Measurements from ENCODE around the gene TENM4.
"Not testable (repeated sequence)": the region's sequence is repeated elsewhere in the genome, so short reads cannot be mapped to it uniquely, and the experiment has no call there.

Gene TENM4

DNA sequence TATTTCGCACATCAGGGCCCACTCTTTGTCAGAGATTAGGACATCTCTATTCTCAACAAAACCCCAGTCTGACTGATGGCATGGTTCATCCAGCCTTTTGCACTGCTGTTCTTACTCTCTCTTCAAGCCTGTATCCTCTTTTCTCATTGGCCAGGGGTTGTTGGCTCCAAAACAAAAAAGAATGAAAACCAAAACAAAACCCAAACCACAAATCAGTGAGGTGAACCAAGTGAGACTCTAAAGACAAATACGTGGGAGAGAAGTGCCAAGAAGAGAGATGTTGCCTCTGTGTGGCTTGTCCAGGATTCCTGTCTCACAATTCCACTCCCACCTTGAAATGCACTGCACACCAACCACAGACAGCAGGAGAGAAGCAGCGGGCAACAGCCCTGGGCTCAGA lies 587.3 kb downstream of the TENM4 start:
- no peak for DNase-seq (ENCODE audit: low read depth, low spot score)

DNA sequence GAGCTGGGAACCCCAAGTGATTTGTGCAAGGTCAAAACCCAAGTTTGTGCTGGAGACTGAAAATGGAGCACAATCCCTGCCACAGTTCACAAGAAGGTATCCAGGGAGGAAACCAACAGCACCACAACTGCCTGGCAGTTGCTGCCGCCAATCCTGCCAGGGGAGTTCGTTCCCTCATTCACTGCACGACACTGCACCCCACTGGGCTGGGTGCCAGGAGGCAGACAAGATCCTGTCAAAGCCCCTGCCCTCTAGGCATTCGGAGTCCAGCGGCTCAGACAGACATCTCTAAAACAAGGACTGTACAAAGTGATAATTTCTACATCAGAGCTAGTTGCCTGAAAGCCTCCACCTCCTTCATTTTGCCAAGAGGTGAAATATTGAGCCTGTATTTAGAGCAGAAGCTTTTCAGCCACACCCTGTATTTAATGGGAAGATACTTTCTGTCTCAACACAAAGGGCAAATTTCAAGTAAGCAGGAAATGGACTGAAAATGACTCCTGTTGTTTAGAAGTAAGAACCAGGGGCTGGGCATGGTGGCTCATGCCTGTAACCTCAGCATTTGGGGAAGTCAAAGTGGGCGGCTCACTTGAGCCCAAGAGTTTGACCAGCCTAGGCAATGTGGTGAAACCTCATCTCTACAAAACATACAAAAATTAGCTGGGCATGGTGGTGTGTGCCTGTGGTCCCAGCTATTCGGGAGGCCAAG lies 588.8 kb downstream of the TENM4 start:
- DNase-seq (ENCODE audit: low read depth, low spot score) = no peak

DNA sequence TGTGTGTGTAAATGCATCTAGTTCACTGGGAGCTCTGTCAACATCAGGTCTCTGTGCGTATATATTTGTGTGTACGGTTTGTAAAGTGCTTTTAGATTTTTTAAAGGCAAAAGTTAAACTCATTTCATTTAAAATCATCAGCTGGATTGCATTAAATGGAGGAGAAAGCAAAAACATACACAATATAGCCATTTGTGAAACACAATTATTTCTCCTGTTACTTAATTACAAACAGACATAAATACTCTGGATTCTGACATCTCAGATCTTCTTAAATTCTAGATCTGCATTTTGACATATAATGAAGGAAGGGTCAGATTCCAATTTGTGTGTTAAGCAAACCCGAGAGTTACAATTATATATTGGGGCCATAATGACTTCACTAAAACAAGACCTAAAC lies 590.8 kb downstream of the TENM4 start:
- no peak for DNase-seq (ENCODE audit: low read depth, low spot score)

DNA sequence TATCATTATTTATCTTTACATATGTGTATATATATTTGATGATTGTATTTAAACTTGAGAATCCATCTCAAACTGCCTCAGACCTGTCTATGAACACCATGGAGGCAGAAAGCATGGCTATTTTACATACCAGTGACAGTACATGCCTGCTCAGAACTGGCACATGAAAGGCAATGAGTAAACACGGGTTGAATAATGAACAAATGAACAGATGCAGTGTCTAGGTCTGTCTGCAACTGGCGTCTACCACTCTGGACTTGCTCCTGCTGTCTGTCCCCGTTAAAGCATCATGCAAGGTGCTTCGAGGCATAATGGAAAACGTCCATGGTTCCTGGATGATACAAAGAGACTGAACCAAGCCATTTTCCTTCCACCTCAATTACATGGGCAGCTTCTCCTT lies 594.6 kb downstream of the TENM4 start:
- DNase-seq (ENCODE audit: low read depth, low spot score) = no peak

DNA sequence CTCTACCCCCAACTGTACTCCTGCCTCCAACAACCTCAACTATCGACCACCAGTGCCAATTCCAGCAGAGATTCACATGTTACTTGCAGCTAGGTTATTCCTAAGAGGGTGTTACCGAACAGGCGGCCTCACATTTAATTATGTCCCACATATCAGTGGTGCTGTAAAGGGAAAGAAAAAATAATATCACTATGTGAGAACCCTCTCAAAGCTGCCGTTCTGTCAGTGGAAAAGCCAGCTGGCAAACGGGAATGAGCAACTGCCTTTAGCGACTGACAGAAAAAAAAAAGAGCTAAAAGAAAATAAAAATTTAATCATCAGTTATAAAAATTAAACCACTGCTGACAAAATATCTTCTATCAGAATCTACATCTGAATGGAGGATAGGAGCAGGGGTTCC lies 595.3 kb downstream of the TENM4 start:
- no peak for DNase-seq (ENCODE audit: low read depth, low spot score)

DNA sequence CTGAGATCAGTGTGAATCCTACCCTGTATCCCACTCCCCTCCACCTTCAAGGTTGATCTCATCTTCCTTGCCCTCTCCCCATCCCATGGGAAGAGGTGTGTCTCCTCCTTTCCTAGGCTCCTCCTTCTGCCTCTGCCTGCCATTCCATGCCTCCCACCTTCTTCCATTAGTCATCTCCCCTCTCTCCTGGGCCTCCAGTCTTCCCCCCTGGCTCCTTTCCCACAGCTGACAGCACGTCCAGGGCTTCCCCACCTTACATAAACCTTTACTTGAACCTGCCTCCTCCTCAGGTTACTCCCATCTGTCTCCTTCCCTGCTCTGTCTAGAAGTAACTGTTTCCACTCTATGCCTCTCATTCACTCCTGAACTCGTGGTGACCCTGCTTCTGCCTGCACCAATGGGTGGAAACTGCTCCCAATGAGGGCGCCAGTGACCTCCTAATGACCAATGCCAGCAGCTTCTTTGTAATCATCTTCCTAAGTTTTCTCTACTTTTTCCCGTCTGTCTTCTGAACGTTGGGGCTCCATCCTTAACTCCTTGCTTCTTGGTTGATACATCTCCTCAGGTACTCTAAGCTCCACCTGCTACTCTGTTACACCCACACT lies 599.3 kb downstream of the TENM4 start:
- no peak for DNase-seq (ENCODE audit: low read depth, low spot score)

DNA sequence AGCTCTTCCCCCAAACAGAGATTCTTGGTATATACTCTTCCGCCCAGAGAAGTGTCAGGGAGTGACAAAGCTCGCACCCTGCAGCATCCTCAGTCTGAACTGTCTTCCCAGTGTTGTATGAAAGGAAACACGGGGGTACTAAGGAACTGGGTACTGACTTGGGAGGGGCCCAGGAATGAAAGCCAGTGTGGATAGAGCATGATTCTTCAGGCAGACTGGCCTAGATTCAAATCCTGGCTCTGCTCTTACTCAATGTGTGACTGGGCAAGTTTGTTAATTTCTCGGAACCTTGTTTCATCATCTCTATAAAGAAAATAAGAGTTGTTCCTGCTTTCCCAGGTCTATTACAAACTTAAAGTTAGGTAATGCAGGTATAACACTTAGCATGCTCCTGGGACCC lies 600.2 kb downstream of the TENM4 start:
- DNase-seq (ENCODE audit: low read depth, low spot score) = no peak

DNA sequence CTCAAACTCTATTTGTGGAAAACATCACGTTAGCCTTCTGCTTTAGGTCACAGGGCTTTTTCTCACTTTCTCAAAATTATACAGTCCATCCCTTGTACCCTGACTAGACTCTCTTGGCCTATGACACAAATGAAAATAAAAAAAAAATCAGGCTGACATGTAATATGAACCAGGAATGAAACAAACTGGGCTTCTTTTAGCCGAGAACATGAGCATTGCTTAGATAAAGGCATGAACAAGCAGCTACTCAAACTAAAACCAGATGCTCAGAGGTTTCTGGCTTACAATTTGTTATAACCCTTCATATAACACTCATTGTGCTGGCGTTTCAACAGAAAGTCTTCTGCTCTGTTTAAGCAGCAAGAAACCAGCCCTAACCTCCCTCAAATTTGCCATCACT lies 600.6 kb downstream of the TENM4 start:
- DNase-seq (ENCODE audit: low read depth, low spot score) = no peak

DNA sequence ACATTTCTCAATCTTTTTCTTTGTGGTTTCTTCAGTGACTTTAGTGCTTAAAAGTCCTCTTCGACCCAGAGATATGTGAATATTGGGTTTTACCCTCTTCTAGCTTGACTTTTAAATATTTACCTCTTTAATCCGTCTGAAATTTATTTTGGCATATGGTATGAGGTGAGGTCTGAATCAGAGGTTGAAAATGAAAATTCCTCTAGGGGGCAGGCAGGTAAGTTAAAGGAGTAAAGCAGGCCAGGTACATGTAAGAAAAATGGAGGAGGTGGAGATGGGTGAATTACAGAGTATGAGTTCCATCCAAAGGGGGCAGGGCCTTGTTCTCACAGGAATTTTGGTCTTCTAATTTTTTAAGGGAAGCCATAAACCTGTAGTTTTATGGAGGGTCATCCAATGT lies 602.4 kb downstream of the TENM4 start:
- DNase-seq (ENCODE audit: low read depth, low spot score) = no peak

DNA sequence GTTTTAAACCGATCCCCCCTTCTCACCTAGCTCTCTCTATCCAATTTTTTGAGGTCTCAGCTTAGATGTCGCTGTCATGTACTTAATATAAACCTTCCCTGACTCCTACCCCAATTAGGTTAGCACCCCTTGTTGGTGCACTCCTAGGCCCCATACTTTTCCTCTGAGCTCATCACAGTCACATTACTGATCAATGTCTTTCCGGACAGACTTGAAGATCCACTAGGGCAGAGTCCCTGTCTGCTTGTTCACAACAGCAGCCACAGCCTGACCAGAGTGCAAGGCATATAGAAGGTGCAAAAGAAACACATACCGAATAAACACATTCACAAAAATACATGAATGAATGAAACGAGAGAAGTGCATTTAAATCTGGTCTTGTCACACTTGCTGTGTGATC lies 605.2 kb downstream of the TENM4 start:
- DNase-seq (ENCODE audit: low read depth, low spot score) = no peak

DNA sequence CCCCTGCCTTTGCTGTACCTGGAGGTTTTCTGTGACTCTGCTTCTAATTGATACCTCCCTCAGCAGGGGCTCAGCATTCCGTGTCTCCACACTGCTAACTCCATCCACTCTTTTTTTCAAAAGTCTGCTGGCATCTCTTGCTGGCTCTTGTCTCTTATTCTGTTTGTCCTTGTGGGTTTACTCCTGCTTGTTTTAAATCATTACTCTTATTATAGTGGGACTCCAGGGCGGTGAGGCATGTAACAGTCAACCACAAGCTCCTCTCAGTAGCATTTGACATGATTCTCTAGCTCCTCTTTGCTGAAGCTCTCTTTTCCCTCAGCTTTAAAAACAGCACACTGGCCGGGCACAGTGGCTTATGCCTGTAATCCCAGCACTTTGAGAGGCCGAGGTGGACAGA lies 605.9 kb downstream of the TENM4 start:
- DNase-seq (ENCODE audit: low read depth, low spot score) = no peak

DNA sequence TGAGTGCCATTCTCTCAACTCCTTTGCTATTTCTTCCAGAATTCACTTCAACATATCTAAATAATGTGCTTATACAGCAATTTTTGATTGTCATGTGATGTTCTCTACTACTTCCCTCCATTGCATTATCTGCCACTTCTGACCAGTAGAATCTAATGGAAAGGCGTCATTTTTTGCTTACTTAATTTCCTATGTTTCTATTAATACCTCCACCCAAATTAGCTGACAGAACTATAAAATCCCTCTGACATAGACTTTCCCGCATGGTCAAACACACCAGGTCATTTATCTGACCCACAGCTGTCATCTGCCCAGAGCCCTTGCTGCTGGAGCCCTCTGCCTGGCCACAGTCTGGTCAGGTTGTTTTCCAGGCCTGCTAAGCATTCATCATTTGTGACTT lies 607.6 kb downstream of the TENM4 start:
- no peak for DNase-seq (ENCODE audit: low read depth, low spot score)

DNA sequence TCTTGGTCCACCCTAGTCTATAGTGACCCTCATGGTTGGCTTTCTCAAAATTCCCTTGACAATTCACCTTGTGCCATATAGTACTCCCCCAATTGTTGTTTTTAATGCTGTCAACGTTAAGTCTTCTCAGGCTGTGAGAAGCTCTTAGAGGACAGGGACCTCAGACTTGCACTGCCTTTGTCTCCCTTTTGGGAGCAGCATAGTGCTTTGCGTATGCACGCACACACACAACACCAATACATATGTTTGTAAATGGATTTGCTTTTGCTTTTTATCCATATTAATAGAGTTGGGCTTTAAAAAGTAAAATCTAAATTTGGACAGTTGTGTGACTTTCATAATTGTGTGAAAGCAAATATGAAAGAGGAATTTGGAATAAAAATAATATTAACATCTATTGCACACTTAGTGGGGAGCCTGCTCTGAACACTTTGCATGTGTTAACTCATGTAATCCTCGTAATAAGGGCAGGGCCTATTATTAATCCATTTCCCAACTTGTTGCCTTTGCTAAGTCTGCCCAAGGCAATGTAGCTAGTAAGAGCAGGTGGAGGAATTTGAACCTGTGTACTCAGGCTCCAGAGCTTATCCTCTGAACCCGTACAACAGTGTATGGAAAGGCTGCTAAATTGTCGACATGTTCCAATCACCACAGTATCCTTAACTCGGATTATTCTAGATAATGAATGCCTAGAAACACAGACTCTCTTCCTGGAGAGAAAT lies 608.4 kb downstream of the TENM4 start:
- no peak for DNase-seq (ENCODE audit: low read depth, low spot score)

DNA sequence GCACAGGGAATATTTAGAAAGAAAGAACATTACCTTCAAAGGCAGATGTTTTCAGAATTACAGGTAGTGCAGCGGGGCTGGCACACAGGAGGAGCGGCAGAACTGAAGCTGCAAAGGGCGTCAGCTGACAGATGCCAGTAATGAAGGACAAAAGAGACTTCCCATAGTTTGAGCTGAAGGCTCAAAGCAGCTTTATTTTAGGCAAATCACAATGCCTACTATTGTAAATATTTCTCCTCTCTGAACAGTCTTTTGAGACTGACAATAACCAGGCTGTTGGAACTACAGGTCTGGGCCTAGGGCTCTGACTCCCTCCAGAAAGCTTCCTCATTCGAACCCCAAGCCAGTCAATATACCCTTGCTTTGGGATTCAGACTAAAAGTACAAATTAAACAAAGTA lies 609.3 kb downstream of the TENM4 start:
- DNase-seq (ENCODE audit: low read depth, low spot score) = no peak

DNA sequence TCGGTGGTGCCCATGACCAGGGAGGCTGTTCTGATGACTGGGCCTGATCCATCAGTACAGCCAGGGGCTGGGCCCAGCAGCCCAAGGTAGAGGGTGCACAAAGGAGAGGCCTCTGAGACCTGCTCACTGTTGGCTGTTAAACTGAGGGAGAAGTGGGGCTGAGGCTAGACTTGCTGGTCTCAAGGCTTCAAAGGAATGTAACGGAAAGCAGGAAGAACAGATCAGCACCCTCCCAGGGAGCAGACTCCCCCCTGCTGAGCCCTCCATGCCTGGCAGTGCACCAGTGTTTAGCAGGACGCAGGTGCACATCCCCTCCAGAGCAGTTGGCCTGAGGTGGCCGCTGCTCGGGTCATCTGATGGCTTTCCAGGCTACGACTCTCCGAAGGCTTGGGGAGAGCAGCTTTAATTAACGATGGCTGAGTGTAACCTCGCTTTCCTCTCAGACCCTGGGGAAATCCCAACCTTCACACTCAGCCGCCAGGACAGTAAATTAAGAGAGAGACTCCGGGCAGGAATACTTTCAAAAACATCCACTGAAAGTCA lies 610.5 kb downstream of the TENM4 start:
- DNase-seq (ENCODE audit: low read depth, low spot score) = no peak

DNA sequence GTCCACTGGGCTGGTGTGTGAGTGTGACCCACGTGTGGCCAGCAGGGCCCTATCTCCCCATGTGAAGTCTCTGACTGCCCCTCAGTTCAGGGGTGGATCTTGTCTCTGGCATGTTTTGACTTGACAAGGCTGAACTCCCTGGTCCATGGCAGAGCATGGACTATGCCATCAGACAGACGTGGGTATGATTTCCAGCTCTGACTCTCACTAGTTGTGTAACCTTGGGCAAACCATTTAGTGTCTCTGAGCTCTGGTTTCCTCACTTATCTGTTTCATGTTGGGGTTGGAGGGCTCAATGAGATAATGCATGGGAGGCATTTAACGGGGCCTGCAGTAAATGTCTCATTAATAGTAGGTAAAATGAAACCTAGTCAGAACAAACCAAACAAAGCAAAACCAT lies 611.7 kb downstream of the TENM4 start:
- no peak for DNase-seq (ENCODE audit: low read depth, low spot score)

DNA sequence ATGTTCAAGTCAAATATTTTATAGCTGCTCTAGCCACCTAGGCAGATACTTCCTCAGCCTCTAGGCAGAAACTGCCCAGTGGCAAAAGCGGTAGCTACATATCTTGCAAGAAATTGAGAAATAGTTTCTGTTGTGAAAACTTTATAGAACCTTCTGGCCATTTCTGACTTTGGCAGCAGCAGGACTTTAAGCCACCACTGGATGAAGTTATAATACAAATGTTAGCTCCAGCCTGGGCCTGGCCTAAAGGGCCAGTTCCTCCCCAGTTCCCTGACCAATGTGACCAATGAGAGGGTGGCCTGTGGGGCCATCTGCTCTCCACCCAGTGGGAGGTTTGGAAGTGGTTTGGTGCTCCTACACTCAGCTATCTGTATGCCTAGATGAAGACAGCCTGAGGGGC lies 612.2 kb downstream of the TENM4 start:
- no peak for DNase-seq (ENCODE audit: low read depth, low spot score)

DNA sequence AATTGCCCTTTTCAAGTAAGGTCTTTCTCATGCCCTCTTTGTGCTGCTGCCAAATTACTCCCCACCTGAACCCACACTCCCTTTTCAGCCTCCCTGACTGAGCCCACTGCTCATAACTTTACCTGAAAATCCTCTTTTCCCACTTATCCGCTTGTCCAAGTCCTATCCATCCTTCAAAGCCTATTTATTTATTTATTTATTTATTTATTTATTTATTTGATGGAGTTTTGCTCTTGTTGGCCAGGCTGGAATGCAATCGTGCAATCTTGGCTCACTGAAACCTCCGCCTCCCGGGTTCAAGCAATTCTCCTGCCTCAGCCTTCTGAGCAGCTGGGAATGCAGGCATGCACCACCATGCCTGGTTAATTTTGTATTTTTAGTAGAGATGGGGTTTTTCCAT lies 613.5 kb downstream of the TENM4 start:
- not testable (repeated sequence) for DNase-seq (ENCODE audit: low read depth, low spot score)

DNA sequence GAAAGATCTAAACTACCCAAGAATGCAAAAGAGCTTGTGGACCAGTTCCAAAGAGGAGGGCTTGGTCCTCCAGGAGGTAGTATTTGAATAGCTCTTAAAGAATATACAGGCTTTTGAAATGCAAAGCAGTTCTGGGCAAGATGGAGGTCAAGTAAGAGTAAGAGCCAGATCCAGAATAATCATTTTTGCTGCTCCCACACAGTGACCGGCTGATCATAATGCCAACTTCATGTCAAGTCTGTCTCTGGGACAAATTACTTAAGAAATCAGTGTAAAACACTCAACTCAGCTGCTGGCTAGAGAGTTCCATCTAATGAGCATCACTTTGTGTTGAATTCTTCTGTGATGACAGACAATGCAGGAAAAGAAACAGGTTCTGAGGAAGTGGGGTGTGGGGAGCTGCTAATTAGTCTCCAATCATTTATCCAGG lies 615.2 kb downstream of the TENM4 start:
- DNase-seq (ENCODE audit: low read depth, low spot score) = no peak

DNA sequence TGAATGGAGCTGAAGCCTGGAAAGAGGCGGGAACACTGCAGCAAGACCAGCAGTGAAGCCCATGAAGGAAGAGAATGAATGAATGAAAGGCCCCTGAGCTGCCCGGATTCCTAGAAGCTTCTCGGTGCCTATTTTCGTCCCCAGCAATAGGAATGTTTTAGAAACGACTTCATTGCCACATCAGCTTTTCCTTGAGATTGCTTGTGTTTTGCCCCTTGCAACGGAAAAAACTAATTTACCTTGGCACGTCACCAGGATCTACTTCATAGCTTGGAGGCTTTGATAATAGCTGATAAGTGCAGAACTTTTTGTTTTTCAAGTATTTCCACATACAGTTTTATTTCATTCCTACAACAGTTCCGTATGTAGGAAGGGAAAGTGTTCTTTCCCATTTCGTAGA lies 617.2 kb downstream of the TENM4 start:
- no peak for DNase-seq (ENCODE audit: low read depth, low spot score)

DNA sequence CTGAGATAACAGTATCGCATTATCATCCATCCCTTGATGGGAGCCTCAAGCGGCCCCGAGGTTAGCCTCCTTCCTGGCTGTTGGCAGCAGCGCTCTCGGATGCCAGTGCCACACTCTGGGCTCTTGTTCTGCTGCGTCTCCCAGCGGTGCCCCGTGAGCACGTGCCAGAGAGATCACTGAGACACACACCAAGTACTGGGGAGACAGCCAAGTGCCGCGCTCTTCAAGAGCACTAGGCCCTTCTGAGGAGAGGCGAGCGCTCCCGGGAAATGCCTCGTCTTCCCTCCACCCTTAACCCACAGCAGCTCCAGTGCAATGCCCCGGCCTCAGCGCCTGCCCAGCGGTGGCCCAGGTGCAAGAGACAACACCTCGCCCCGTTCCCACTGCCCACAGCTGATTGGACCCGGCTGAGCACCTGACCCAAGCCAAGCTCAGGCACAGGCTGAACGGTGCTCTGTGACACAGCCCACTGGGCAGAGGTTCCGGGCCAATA lies 617.9 kb downstream of the TENM4 start:
- no peak for DNase-seq (ENCODE audit: low read depth, low spot score)

Data from iPS DF 19.7 (cell line).